ENCODE results near the gene DEAF1. TPM values are rescaled to one million over a fixed set of nuclear protein-coding genes. Genes with fewer than 3 reads are reported as not detected.

DEAF1 gene
- total RNA-seq, 1 experiment from 2014 or later = 31.9 TPM

DNA sequence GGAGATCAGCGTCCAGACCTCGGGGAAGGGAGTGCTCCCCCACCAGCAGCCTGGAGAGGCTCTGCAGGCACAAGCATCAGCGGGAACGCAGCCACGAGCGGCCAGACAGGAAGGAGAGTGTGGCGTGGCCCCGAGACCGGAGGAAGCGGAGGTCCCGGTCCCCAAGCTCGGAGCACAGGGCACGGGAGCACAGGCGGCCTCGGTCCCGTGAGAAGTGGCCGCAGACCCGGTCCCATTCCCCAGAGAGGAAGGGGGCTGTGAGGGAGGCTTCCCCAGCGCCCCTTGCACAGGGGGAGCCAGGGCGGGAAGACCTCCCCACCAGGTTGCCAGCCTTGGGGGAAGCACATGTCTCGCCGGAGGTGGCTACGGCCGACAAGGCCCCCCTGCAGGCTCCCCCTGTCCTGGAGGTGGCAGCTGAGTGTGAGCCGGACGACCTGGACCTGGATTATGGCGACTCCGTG is 86.2 kb downstream of the DEAF1 start:
- Histone ChIP-seq H3K4me1 (ENCODE audit: insufficient read depth, low read length) (peaks cover 8% of the 10 kb centered on the region), H4K20me1 (ENCODE audit: low read length) (peaks cover 15% of the 10 kb centered on the region), H3K9ac (ENCODE audit: low read length) (no peak overlapping the region), H3F3A (ENCODE audit: low read length, unreplicated experiment) (peaks cover 7% of the 10 kb centered on the region), H3K4me2 (ENCODE audit: low read length) (no peak overlapping the region), H2AFZ (ENCODE audit: low read length) (no peak overlapping the region), H3K79me2 (ENCODE audit: low read length) (no peaks in the 10 kb centered on the region), H3K27me3 (ENCODE audit: low read length) (no peaks in the 10 kb centered on the region), H3K4me3 (ENCODE audit: low read length) (no peak overlapping the region), H3K27ac (ENCODE audit: low read length) (no peak overlapping the region), H3K36me3 (ENCODE audit: low read depth, low read length) (peaks cover 49% of the 10 kb centered on the region), H3K9me2 (replicated peaks; ENCODE audit: low read length) (no peaks in the 10 kb centered on the region), H3K9me3 (ENCODE audit: low read length) (no peaks in the 10 kb centered on the region)
- ATAC-seq (no peak), DNase-seq (no peak)
- ChIA-PET CTCF (no interaction called here), POLR2A (ENCODE audit: unreplicated experiment) (no interaction called here)
- TF ChIP-seq EZH2 (IDR thresholded peaks at IDR 0.05; ENCODE audit: low read length, unreplicated experiment) (no peak), EZH2phosphoT487 (IDR thresholded peaks at IDR 0.05; ENCODE audit: borderline replicate concordance, low read length) (no peak)
- TF ChIP-seq, protein P1, sequence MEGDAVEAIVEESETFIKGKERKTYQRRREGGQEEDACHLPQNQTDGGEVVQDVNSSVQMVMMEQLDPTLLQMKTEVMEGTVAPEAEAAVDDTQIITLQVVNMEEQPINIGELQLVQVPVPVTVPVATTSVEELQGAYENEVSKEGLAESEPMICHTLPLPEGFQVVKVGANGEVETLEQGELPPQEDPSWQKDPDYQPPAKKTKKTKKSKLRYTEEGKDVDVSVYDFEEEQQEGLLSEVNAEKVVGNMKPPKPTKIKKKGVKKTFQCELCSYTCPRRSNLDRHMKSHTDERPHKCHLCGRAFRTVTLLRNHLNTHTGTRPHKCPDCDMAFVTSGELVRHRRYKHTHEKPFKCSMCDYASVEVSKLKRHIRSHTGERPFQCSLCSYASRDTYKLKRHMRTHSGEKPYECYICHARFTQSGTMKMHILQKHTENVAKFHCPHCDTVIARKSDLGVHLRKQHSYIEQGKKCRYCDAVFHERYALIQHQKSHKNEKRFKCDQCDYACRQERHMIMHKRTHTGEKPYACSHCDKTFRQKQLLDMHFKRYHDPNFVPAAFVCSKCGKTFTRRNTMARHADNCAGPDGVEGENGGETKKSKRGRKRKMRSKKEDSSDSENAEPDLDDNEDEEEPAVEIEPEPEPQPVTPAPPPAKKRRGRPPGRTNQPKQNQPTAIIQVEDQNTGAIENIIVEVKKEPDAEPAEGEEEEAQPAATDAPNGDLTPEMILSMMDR (conservative IDR thresholded peaks at IDR 0.05; ENCODE audit: low read depth, low read length) = no peak
- no TSS peak for BruUV-seq (replicated peaks)
- intact Hi-C loops (cut with micrococcal nuclease) = no loop called here

- Histone ChIP-seq H3K4me1 (ENCODE audit: insufficient read depth, low read length) (0 out of 2 replicates have a peak, but pooled peaks cover 3% of the 10 kb centered on the region), H3F3A (ENCODE audit: low read length, unreplicated experiment) (peaks cover 7% of the 10 kb centered on the region), H3K27me3 (ENCODE audit: low read length) (no peaks in the 10 kb centered on the region), H3K4me3 (ENCODE audit: low read length) (no peak overlapping the region), H3K27ac (ENCODE audit: low read length) (no peak overlapping the region), H4K20me1 (ENCODE audit: low read length) (peaks cover 12% of the 10 kb centered on the region), H3K36me3 (ENCODE audit: low read depth, low read length) (peaks cover 46% of the 10 kb centered on the region), H3K9ac (ENCODE audit: low read length) (no peak overlapping the region), H3K9me2 (replicated peaks; ENCODE audit: low read length) (no peaks in the 10 kb centered on the region), H3K4me2 (ENCODE audit: low read length) (no peak overlapping the region), H3K9me3 (ENCODE audit: low read length) (no peaks in the 10 kb centered on the region), H3K79me2 (ENCODE audit: low read length) (no peaks in the 10 kb centered on the region), H2AFZ (ENCODE audit: low read length) (no peak overlapping the region)
- ChIA-PET POLR2A (ENCODE audit: unreplicated experiment) (no interaction called here), CTCF (no interaction called here)
- BruUV-seq (replicated peaks) = no TSS peak
- ATAC-seq (no peak), DNase-seq (no peak)
- intact Hi-C loops (cut with micrococcal nuclease) = no loop called here
- TF ChIP-seq EZH2 (IDR thresholded peaks at IDR 0.05; ENCODE audit: low read length, unreplicated experiment) (no peak), EZH2phosphoT487 (IDR thresholded peaks at IDR 0.05; ENCODE audit: borderline replicate concordance, low read length) (no peak)
- TF ChIP-seq, protein P1 (conservative IDR thresholded peaks at IDR 0.05; ENCODE audit: low read depth, low read length) = no peak
Measured at GRCh38 chr11:607971-608659, 86.9 kb downstream of the DEAF1 start.

- H3K9ac ChIP-seq (ENCODE audit: low read length) = no peak overlapping the region
- ATAC-seq (no peak), DNase-seq (no peak)
- no peaks in the 10 kb centered on the region for H3K27me3 ChIP-seq (ENCODE audit: low read length)
- ChIA-PET CTCF (no interaction called here), POLR2A (ENCODE audit: unreplicated experiment) (no interaction called here)
- no peaks in the 10 kb centered on the region for H3F3A ChIP-seq (ENCODE audit: low read length, unreplicated experiment)
- BruUV-seq (replicated peaks) = no TSS peak
- TF ChIP-seq, protein P1 (conservative IDR thresholded peaks at IDR 0.05; ENCODE audit: low read depth, low read length) = no peak
- TF ChIP-seq EZH2 (IDR thresholded peaks at IDR 0.05; ENCODE audit: low read length, unreplicated experiment) = no peak
- TF ChIP-seq EZH2phosphoT487 (IDR thresholded peaks at IDR 0.05; ENCODE audit: borderline replicate concordance, low read length) = no peak
- no peak overlapping the region for H3K4me2 ChIP-seq (ENCODE audit: low read length)
- H2AFZ ChIP-seq (ENCODE audit: low read length) = no peak overlapping the region
- peaks cover 39% of the 10 kb centered on the region for H3K36me3 ChIP-seq (ENCODE audit: low read depth, low read length)
- no peaks in the 10 kb centered on the region for H3K79me2 ChIP-seq (ENCODE audit: low read length)
- H3K9me3 ChIP-seq (ENCODE audit: low read length) = no peaks in the 10 kb centered on the region
- H3K27ac ChIP-seq (ENCODE audit: low read length) = no peak overlapping the region
- intact Hi-C loops (cut with micrococcal nuclease) = no loop called here
- H4K20me1 ChIP-seq (ENCODE audit: low read length) = peaks cover 3% of the 10 kb centered on the region
- H3K9me2 ChIP-seq (replicated peaks; ENCODE audit: low read length) = no peaks in the 10 kb centered on the region
- no peak overlapping the region for H3K4me3 ChIP-seq (ENCODE audit: low read length)
- no peaks in the 10 kb centered on the region for H3K4me1 ChIP-seq (ENCODE audit: insufficient read depth, low read length)
Measured at GRCh38 chr11:607020-607780, 87.8 kb downstream of the DEAF1 start.

Measured in PC-3 (cell line).